Spleen (tissue), 7 donors: ENCODE measurements around the gene SBNO1.

Source experiments
- CTCF ChIP-seq, 11 experiments: fragments of 200-600 bp in 7 of 11; fragments of 450-650 bp in 4 of 11; sonication (generic) in 4 of 11; IDR thresholded peaks in 8 of 11; conservative IDR thresholded peaks in 3 of 11; 1 replicate in 7 of 11; 2 replicates in 4 of 11; pipeline versions ENCODE4 v1.4.0 to v1.8.0; 2016 to 2021; ENCODE audit warnings: antibody characterized with exemption in 11 of 11, inconsistent platforms in 4 of 11, mild to moderate bottlenecking in 1 of 11
- POLR2A ChIP-seq, 3 donors: fragments of 450-650 bp; IDR thresholded peaks; one replicate each; pipeline ENCODE4 v1.5.1; 2017; ENCODE audit warnings: antibody characterized with exemption in 3 of 3, mild to moderate bottlenecking in 1 of 3
- donor health status: DM: no; HTN: no; CAD: no; lungs with moderate emphysema.
- donor health status: DM: no; HTN: no; CAD: no.
- donor health status: DM: no; HTN: no; CAD: no.

GRCh38 chr12:123397400-123397799, 32.8 kb upstream of the SBNO1 start:
- TF ChIP-seq CTCF (IDR thresholded peaks at IDR 0.05 in 8 of 11, conservative IDR thresholded peaks at IDR 0.05 in 3 of 11) (no peak), POLR2A (IDR thresholded peaks at IDR 0.05) (no peak)
